GM18505 (cell line): ENCODE data around the gene METAP1.
"Not testable (repeated sequence)": the region's sequence is repeated elsewhere in the genome, so short reads cannot be mapped to it uniquely, and the experiment has no call there.

Source experiments
- ATAC-seq: cut with Tn5 transposase; IDR thresholded peaks from one replicate; pipeline ENCODE4 v1.9.1; 2021; ENCODE audit not compliant: unreplicated experiment
- POLR2A ChIP-seq: IDR thresholded peaks from 4 replicates; pipeline ENCODE4 v1.6.1; 2011; ENCODE audit warnings: borderline replicate concordance; ENCODE audit not compliant: insufficient read depth, insufficient read length; ENCODE audit errors: extremely low read depth

The METAP1 gene

DNA sequence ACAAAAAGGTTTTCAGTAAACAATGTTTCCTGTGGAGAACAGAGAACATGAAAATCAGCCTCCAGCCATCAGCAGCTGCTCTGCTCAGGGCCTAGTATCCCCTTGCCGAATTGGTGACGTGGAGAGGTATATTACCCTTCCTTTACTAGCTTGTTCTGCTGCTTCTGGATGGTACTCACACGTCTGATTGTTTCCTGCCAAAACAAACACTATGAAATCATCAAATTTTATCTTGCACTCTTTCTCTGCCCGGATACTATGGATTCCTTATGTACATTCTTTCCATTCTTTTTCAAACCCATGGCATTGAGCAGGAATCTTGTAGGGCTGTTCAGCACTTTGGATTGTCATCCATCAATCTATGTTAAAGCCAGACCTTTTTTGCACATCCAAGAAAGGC, 18.8 kb upstream of the METAP1 start:
- ATAC-seq = no peak
- TF ChIP-seq POLR2A = no peak

DNA sequence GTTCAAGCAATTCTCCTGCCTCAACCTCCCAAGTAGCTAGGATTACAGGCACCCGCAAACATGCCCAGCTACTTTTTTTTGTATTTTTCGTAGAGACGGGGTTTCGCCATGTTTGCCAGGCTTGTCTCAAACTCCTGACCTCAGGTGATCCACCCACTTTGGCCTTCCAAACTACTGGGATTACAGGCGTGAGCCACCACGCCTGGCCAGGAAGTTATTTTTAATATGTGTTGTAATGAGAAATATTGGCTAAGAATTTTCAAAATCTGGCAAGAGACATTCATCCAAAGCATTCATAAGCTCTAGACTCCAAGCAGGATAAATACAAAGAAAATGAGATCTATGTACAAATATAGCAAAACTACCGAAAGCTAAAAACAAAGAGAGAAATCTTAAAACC, 18.0 kb upstream of the METAP1 start:
- no peak for TF ChIP-seq POLR2A
- no peak for ATAC-seq

DNA sequence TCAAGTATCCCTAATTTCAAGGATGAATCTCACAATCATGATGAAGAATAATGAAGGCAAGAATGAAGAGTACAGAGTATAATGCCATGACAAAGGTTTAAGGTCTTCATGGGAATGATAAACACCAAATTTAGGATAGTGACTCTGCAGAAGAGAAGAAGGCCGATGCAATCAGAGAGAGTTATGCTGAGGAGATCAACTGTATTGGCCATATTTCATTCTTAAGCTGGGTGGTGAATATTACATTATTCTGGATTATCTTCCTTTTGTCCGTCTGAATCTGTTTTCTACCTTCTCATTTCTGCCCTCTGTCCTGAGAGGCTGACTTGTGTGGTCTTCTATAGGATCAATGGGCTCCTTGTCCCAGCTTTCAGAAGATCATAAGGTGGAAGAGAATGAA, 7.8 kb upstream of the METAP1 start:
- ATAC-seq = no peak
- TF ChIP-seq POLR2A = no peak

DNA sequence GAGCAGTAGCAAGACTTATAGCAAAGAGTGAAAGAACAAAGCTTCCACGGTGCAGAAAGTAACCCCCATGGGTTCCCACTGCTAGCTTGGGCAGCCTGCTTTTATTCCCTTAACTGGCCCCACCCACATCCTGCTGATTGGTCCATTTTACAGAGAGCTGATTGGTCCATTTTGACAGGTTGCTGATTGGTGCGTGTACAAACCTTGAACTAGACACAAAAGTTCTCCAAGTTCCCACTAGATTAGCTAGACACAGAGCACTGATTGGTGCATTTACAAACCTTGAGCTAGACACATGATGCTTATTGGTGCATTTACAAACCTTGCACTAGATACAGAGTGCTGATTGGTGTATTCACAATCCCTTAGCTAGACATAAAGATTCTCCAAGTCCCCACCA, 2.7 kb upstream of the METAP1 start:
- ATAC-seq = not testable (repeated sequence)

DNA sequence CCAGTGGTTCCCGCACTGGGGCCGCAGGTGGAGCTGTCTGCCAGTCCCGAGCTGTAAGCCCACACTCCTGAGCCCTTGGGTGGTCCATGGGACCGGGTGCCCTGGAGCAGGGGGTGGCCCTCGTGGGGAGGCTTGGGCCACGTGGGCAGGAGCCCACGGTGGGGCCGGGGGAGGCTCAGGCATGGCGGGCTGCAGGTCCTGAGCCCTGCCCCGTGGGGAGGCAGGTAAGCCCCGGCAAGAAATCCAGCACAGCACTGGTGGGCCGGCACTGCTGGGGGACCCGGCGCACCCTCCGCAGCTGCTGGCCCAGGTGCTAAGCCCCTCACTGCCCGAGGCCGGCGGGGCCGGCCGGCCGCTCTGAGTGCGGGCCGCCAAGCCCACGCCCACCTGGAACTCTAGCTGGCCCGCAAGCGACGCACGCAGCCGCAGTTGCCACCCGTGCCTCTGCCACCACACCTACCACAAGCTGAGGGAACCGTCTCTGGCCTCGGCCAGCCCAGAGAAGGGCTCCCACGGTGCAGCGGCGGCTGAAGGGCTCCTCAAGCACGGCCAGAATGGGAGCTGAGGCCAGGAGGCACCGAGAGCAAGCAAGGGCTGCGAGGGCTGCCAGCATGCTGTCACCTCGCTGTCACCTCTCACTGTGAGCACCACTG, 2.0 kb upstream of the METAP1 start:
- no peak for TF ChIP-seq POLR2A
- ATAC-seq = no peak

DNA sequence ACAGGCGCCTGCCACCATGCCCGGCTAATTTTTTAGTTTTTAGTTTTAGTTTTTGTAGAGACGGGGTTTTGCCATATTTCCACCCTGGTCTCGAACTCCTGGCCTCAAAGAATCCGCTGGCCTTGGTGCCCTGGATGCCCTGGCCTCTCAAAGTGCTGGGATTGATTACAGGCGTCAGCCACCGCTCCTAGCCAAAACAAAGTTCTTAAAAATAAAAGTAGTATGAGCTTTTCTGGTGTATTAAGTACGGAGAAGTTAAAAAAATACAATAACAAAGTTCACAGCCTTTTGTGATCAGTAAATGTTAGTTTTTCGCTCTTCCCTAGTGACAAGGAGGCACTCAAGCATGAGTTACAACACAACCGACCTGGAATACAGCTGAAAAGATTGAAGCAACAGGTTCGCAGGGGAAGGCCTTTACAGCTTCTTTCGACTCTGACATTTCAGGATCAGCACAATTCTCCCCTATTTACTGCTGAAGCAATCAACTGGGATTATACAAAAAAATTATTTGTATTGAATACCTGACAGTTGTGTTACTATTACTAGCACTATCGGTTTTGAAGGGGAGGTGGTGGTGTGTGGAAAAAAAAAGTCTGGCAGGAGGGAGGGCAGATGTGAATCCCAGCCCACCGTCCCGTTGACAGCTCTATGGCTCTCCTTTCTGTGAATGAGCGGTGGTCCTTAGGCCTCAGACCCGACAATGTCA, 893 bp upstream of the METAP1 start:
- no peak for TF ChIP-seq POLR2A
- no peak for ATAC-seq

DNA sequence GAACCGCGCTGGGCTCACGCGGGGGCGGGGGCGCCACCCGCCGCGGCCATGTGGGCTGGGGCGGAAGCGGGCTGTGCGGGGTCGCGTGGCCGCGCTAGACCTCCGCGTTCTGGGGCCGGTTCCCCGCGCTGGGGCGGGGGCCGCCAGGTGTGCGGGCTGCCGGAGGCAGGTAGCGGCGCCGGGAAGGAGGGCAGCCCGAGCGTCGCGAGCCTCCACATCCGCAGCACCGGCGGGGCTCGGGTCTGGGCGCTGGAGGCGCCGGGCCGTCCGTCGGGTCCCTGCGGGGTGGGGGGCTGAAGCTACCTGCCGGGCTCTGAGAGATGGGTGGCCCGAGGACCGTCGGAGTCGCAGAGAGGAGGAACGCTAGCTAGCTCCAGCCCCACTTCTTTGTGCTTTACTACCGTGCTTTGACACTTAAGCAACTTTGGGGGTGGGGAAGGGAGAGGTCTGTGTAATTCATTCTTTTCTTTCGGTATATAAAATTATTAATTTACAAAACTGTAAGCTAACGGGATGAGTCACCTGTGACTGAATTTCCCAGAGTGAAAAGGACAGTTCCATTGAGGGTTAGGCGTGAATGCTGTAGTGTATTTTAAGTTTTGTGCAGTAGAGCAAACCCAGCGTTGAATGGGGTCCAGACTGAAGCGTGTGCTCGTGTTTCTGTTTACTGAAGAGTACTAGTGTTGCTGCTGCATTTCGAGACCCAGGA, 689 bp downstream of the METAP1 start:
- peak; percentile 28 for ATAC-seq
- TF ChIP-seq POLR2A = no peak

DNA sequence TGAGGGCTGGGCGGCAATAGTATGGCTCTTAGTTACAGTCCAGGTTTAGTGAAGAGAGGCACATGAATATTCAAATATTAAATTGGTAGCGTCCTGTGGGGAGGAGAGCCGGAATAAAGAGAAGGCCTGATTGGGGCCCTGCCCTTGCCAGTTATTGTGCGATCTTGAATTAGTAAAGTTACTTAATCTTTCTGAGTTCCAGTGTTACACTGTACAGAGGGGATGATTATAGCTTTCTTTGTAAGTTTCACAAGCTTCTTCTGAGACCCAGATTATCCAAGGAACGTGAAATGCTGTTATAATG, 1.2 kb downstream of the METAP1 start:
- no peak for TF ChIP-seq POLR2A
- ATAC-seq = no peak

DNA sequence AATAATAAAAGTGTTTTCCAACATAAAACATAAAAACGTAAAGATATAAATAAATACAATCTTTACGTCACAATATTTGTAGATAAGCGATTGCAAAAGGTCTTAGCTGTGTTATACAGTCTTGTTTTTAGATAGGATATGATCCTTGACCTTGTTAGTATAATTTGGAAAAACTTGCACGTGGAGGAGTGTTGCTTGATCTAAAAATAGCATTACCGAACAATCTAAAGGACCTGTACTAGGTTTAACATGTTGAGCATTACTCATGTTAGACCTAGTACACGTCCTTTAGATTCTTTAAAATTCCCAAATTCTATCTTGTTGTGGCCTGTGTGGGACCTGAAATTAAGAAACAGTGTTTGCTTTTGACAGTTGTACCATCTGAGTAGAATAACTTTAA, 1.6 kb downstream of the METAP1 start:
- no peak for ATAC-seq
- no peak for TF ChIP-seq POLR2A

DNA sequence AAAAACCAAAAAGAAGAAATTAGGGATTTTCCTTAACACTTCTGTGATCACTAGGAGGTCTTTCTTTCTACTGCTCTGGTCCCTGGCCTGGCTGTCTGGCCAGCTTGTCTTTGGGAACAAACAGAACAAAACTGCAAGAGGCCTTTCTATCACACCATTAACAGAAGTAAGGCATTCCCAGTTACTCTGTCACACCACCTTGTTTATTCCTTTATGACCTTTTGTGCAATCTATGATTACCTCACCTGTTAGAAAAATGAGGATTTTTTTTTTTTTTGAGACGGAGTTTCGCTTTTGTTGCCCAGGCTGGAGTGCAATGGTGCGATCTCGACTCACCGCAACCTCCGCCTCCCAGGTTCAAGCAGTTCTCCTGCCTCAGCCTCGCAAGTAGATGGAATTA, 3.0 kb downstream of the METAP1 start:
- no peak for TF ChIP-seq POLR2A
- ATAC-seq = no peak

DNA sequence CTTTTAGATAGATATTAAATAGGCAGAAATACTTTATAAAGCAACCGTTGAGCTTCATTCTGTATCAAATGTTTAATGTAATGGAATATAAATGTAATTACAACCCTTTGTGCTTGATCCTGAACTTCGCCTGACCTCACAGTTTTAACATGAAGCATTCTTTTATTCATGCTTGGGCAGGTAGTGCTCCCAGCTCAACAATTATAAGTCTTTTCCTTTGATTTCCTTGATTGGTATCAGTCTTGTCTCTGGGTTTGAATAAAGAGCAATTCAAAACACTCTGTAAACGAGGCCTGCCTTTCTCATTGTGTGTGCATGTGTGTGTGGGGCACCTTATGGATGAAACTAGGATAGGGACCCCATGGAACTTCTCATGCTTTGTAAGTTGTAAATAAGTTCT, 6.8 kb downstream of the METAP1 start:
- TF ChIP-seq POLR2A = no peak
- no peak for ATAC-seq

DNA sequence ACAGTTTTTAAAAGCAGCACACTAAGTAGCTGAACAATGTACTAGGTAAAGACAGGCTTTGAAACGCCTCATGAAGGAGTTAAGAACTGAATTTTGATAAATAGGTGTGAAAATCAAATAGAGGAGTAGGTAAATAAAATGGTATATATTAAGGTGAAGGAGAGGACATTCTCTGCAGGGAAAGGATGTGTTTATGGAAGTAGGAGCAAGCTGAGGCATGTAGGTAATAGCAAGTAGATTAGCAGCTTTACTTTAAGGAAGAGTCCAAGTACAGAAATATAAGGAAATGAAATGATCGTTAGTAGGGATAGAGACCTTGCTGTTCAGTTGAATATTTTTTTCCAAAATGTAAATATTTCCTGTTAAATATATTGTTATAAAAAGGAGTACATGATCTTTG, 12.5 kb downstream of the METAP1 start:
- TF ChIP-seq POLR2A = no peak
- ATAC-seq = no peak

DNA sequence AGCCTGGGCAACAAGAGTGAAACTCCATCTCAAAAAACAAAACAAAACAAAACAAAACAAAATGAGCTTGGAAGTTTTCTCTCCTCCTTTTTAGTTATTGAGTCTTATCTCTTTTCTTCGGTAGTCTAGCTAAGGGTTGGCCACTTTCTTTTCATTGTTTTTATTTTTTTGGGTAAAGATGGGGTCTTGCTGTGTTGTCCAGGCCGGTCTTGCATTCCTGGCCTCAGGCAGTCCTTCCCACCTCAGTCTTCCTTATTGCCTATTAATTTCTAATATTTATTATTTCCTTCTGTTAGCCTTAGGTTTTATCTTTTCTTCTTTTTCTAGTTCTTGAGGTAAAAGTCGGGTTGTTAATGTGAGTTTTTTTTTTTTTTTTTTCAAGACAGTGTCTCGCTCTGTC, 16.4 kb downstream of the METAP1 start:
- no peak for TF ChIP-seq POLR2A
- ATAC-seq = no peak

DNA sequence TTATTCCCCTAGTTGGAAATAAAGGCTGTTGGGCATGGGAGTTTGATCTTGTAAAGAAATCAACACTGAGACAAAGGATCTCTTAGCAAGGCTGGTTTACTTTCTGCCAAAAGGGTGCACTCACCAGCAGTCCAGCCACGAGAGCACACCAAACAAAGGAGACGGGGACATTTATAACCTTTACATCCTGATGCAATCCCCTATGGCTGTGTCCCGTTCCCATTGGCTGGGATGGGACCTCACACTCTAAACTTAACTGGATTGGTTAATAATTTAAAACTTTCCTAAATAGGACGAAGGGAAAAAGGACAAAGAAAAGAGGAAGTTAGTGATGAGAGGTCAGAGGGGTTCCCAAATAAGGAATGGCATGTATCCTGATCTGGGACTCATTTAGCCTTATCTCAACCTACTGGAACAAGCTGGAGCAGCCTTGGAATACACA, 17.9 kb downstream of the METAP1 start:
- no peak for TF ChIP-seq POLR2A
- ATAC-seq = no peak
